ENCODE data around the gene MARK4. TPM values are rescaled to one million over a fixed set of nuclear protein-coding genes. Genes with fewer than 3 reads are reported as not detected.

Gene MARK4
- polyA plus RNA-seq, 1 donor (not counting 4 experiments of a cell fraction or from before 2014, with no cell fraction given): 19.7 TPM

DNA sequence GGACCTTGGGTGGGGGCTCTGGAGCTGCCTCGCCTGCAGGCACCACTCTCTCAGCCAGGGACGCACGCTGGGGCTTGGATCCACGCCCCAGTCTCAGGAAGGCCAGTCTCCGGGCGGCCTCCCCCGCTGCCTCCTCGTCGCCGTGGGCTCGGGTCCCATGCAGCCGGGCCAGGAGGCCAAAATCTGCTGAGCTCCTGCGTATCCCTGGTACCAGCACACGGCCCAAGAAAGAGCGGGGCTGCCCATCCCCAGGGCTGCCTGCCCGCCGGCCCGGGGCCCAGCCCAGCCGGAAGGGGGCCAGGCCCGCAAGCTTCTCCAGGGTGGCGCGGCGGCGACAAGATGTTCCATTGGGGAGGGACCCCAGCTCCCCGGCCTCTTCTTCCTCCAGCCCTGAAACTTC lies 12.5 kb upstream of the MARK4 start:
- no peak for DNase-seq (ENCODE audit: low read depth, low spot score)
- Histone ChIP-seq H3K4me3 (ENCODE audit: control insufficient read depth in 2 of 3, extremely low read depth in 1 of 3, insufficient read depth in 2 of 3, low read depth in 1 of 3, low read length in 3 of 3) (no peak overlapping the region), H3K27me3 (ENCODE audit: control insufficient read depth, extremely low read depth, insufficient read depth, low read length) (peaks cover 5% of the 10 kb centered on the region), H3K4me1 (ENCODE audit: control insufficient read depth, extremely low read depth, insufficient read depth, low read length) (no peaks in the 10 kb centered on the region), H3K9ac (ENCODE audit: control insufficient read depth, extremely low read depth, insufficient read depth, low read length) (no peak overlapping the region), H2AFZ (ENCODE audit: control insufficient read depth, low read length) (no peak overlapping the region), H3K36me3 (ENCODE audit: control insufficient read depth in 2 of 2, extremely low read depth in 1 of 2, insufficient read depth in 2 of 2, low read length in 2 of 2) (no peaks in the 10 kb centered on the region), H3K9me3 (ENCODE audit: control insufficient read depth, low read depth, low read length) (no peaks in the 10 kb centered on the region), H3K4me2 (ENCODE audit: control insufficient read depth, extremely low read depth, insufficient read depth, low read depth, low read length) (no peak overlapping the region), H4K20me1 (ENCODE audit: control insufficient read depth, extremely low read depth, insufficient read depth, low read length) (no peaks in the 10 kb centered on the region), H3K27ac (ENCODE audit: control insufficient read depth, insufficient read depth, low read length) (no peak overlapping the region), H3K79me2 (ENCODE audit: control insufficient read depth, insufficient read depth, low read length) (no peaks in the 10 kb centered on the region), H3K9me1 (ENCODE audit: control insufficient read depth, extremely low read depth, insufficient read depth, low read length) (no peaks in the 10 kb centered on the region)
- TF ChIP-seq, protein P1, sequence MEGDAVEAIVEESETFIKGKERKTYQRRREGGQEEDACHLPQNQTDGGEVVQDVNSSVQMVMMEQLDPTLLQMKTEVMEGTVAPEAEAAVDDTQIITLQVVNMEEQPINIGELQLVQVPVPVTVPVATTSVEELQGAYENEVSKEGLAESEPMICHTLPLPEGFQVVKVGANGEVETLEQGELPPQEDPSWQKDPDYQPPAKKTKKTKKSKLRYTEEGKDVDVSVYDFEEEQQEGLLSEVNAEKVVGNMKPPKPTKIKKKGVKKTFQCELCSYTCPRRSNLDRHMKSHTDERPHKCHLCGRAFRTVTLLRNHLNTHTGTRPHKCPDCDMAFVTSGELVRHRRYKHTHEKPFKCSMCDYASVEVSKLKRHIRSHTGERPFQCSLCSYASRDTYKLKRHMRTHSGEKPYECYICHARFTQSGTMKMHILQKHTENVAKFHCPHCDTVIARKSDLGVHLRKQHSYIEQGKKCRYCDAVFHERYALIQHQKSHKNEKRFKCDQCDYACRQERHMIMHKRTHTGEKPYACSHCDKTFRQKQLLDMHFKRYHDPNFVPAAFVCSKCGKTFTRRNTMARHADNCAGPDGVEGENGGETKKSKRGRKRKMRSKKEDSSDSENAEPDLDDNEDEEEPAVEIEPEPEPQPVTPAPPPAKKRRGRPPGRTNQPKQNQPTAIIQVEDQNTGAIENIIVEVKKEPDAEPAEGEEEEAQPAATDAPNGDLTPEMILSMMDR (optimal IDR thresholded peaks at IDR 0.05 in 1 of 3, IDR thresholded peaks at IDR 0.05 in 1 of 3, conservative IDR thresholded peaks at IDR 0.05 in 1 of 3; ENCODE audit: extremely low read depth in 1 of 3, insufficient read depth in 2 of 3, low read length in 3 of 3): no peak
- TF ChIP-seq EZH2 (IDR thresholded peaks at IDR 0.05; ENCODE audit: low read length): no peak
- no peak for FAIRE-seq
- dilution Hi-C loops (cut with MboI; ENCODE audit: extremely low pct_ligation_motif_present, low sequenced_read_pairs): no loop called here

DNA sequence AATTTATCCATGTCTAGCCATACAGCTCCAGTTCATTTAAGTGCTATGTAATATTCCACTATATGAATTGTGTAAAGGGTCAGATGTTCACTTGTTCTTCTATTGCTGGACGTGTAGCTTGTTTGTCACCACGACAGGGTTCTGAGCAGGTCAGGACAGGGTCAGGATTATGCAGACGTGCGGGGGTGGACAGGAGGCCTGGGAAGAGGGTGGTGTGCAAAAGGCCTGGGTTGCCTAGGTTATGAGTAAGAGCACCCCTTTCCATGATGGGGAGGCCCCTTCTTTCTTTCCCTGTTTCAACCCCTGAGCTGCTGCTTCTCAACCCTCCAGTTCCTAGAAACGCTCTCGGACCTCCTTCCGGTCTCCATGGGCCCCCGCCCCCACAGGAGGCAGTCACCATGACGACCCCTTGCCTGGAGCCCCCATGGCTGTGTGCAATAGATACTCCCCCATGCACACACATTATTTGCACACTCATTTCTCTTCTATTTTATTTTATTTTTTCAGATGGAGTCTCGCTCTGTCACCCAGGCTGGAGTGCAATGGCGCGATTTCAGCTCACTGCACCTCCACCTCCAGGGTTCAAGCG lies 7.8 kb upstream of the MARK4 start:
- Histone ChIP-seq H3K9ac (ENCODE audit: control insufficient read depth, extremely low read depth, insufficient read depth, low read length) (no peak overlapping the region), H4K20me1 (ENCODE audit: control insufficient read depth, extremely low read depth, insufficient read depth, low read length) (no peaks in the 10 kb centered on the region), H3K36me3 (ENCODE audit: control insufficient read depth in 2 of 2, extremely low read depth in 1 of 2, insufficient read depth in 2 of 2, low read length in 2 of 2) (no peaks in the 10 kb centered on the region), H3K4me3 (ENCODE audit: control insufficient read depth in 2 of 3, extremely low read depth in 1 of 3, insufficient read depth in 2 of 3, low read depth in 1 of 3, low read length in 3 of 3) (no peak overlapping the region), H3K4me1 (ENCODE audit: control insufficient read depth, extremely low read depth, insufficient read depth, low read length) (no peaks in the 10 kb centered on the region), H2AFZ (ENCODE audit: control insufficient read depth, low read length) (no peak overlapping the region), H3K9me3 (ENCODE audit: control insufficient read depth, low read depth, low read length) (no peaks in the 10 kb centered on the region), H3K79me2 (ENCODE audit: control insufficient read depth, insufficient read depth, low read length) (no peaks in the 10 kb centered on the region), H3K27me3 (ENCODE audit: control insufficient read depth, extremely low read depth, insufficient read depth, low read length) (no peaks in the 10 kb centered on the region), H3K9me1 (ENCODE audit: control insufficient read depth, extremely low read depth, insufficient read depth, low read length) (no peaks in the 10 kb centered on the region), H3K27ac (ENCODE audit: control insufficient read depth, insufficient read depth, low read length) (no peak overlapping the region), H3K4me2 (ENCODE audit: control insufficient read depth, extremely low read depth, insufficient read depth, low read depth, low read length) (no peak overlapping the region)
- dilution Hi-C loops (cut with MboI; ENCODE audit: extremely low pct_ligation_motif_present, low sequenced_read_pairs): no loop called here
- FAIRE-seq (no peak), DNase-seq (ENCODE audit: low read depth, low spot score) (no peak)
- TF ChIP-seq EZH2 (IDR thresholded peaks at IDR 0.05; ENCODE audit: low read length): no peak
- TF ChIP-seq, protein P1 (optimal IDR thresholded peaks at IDR 0.05 in 1 of 3, IDR thresholded peaks at IDR 0.05 in 1 of 3, conservative IDR thresholded peaks at IDR 0.05 in 1 of 3; ENCODE audit: extremely low read depth in 1 of 3, insufficient read depth in 2 of 3, low read length in 3 of 3): no peak
